HG03354 (cell line): Measurements from ENCODE around the gene SMIM27.

Experiments used
- ATAC-seq: cut with Tn5 transposase; IDR thresholded peaks from one replicate; pipeline ENCODE4 v1.9.1; 2021; ENCODE audit warnings: mild to moderate bottlenecking; ENCODE audit not compliant: unreplicated experiment, poor library complexity, severe bottlenecking

Gene SMIM27

GRCh38 chr9:32551276-32552051 lies 663 bp upstream of the SMIM27 start:
- ATAC-seq = peak; percentile 17

DNA sequence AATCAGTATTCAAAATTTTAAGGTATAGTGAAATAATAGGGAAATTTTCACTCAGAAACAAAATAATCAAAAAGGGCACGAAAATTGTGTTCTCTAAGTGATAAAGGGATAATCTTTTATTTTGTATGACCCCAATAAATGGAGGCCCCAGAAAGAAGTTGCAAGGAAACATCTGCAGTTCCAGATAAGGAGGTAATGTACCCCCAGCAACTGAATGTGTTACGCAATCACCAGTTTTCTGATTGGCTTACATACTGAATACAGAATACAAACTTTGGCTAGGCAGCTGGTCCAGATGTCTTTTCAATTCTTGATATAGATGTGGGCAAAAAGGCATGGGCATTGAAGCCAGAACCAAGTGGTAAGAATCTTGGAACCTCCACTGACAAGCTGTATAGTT lies 2.0 kb downstream of the SMIM27 start:
- no peak for ATAC-seq

DNA sequence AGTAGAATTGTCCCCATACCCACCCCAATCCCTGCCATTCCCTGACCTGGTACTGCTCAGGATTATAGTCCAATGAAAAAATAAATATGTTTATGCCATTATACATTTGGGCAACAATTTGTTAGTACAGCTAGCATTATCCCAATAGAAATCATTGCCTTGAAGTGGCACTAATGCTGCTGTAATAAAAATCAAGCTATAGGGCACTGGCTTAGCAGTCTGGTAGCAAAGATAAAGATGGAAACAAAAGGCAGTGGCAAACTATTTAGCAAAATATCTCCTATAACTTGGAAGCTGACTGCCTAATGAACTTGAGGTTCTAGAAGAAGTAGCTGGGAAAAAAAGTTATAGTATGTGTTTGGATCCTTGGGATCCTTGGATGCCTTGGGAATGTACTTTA lies 2.5 kb downstream of the SMIM27 start:
- ATAC-seq = no peak

DNA sequence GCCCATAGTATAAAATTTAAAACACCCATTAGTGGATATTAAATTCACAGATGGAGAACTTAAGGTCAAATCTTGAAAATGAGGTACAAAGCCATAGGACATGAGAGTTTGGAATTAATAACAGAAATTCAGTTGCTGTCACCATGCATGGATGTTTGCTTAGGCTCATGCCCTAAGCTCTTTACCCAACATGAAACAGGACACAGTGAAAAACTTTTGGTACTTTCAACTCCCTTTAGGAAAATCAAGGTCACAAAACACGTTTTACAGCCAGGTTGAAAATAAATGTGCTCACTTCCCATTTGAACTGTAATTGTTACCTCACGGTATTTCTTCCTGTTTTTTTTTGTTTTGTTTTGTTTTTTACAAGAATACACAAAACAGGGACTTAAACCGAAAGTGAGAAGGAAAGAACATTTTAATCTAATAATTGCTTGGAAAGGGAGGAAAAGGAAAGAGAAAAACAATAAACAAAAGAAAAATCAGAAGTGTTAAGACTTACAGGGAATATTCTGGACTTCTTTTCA lies 6.3 kb downstream of the SMIM27 start:
- no peak for ATAC-seq

GRCh38 chr9:32565967-32566366 lies 13.8 kb downstream of the SMIM27 start:
- ATAC-seq = no peak

- no peak for ATAC-seq
Measured at GRCh38 chr9:32566770-32567169, 14.6 kb downstream of the SMIM27 start.

- no peak for ATAC-seq
Measured at GRCh38 chr9:32570262-32570661, 18.1 kb downstream of the SMIM27 start.

GRCh38 chr9:32571969-32572899 lies 20.1 kb downstream of the SMIM27 start:
- ATAC-seq = peak; percentile 92

DNA sequence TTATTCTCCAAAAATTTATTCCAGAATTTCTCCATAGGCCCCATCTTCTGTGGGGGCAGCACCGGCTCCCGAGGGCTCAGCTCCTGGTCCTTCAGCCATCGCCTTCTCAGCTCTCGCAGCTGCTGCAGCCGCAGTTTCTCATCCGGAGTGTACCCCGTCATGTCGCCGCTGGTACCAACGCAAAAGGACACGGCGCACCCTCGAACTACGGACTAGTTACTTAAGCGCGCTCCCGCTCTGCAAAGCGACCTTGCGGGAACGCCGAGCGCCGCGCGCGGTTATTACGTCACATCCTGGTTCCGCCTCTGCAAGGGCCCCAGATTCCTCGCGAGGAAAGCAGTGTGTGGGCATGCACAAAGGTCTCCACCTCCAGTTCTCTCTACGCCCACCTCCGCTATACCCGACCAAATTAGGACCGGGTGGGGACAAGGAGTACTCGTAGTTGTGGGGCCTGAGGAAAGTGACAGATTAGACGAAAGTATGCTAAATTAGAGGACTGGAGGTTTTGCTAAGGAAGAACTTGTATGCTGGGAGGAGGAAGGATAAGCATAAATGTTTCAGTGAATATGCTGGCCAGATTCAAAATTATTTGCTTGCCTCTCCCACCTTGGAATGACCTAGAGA lies 20.9 kb downstream of the SMIM27 start, which contains the start of gene NDUFB6:
Gene NDUFB6, minus strand, starts transcription at position 260 of the 624 bp plus-strand sequence. Its CDS starts 99 bp downstream, at position 161.
- ATAC-seq = peak; percentile 88

GRCh38 chr9:32573821-32574220 lies 21.7 kb downstream of the SMIM27 start:
- no peak for ATAC-seq

- ATAC-seq = no peak
Measured at GRCh38 chr9:32574858-32575257, 22.7 kb downstream of the SMIM27 start.

DNA sequence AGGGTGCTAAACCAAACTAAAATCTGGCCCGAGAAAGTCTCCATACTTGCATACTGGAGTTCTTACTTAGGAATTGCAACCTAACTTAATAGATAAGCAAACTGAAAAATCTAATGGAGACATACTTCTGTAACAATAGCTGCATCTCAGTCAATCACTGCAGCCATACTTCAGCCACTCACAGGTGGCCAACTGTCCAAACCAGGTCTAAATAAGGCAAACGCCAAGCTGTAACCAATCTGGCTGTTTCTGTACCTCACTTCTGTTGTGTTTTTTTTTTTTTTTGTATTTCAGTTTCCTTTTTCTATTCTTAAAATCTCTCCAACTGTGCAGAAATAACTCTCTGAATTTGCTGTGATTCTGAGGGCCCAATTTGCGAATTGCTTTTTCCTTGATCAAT lies 25.2 kb downstream of the SMIM27 start:
- no peak for ATAC-seq

DNA sequence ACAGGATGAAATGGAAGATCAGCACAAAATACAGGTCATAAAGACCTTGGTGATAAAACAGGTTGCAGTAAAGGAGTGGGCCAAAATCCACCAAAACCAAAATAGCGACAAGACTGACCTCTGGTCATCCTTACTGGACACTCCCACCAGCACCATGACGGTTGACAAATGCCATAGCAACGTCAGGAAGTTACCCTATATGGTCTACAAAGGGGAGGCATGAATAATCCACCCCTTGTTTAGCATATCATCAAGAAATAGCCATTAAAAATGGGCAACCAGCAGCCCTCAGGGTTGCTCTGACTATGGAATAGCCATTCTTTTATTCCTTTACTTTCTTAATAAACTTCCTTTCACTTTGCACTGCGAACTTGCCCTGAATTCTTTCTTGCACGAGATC lies 26.8 kb downstream of the SMIM27 start:
- ATAC-seq = no peak

GRCh38 chr9:32579706-32580331 lies 27.7 kb downstream of the SMIM27 start:
- ATAC-seq = peak; percentile 68

GRCh38 chr9:32580631-32581300 lies 28.6 kb downstream of the SMIM27 start:
- no peak for ATAC-seq

- peak; percentile 48 for ATAC-seq
Measured at GRCh38 chr9:32581512-32582143, 29.5 kb downstream of the SMIM27 start.

DNA sequence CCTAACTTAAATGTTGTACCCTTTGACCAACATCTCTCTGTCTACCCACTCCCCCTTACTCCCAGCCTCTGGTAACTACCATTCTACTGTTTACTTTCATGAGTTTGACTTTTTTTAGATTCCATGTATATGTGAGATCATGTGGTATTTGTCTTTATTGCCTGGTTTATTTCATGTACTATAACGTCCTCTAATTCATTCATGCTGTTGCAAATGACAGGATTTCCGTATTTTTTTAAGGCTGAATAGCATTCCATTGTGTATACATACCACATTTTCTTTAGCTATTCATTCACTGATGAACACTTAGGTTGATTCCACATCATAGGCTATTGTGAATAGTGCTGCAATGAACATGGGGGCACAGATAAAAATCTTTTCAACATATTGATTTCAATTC lies 32.7 kb downstream of the SMIM27 start:
- ATAC-seq = no peak

GRCh38 chr9:32587901-32588300 lies 35.8 kb downstream of the SMIM27 start:
- ATAC-seq = peak; percentile 65
